ENCODE measurements around the gene PCDHGA1.
"Not testable (repeated sequence)": the region's sequence is repeated elsewhere in the genome, so short reads cannot be mapped to it uniquely, and the experiment has no call there.

PCDHGA1 gene

DNA sequence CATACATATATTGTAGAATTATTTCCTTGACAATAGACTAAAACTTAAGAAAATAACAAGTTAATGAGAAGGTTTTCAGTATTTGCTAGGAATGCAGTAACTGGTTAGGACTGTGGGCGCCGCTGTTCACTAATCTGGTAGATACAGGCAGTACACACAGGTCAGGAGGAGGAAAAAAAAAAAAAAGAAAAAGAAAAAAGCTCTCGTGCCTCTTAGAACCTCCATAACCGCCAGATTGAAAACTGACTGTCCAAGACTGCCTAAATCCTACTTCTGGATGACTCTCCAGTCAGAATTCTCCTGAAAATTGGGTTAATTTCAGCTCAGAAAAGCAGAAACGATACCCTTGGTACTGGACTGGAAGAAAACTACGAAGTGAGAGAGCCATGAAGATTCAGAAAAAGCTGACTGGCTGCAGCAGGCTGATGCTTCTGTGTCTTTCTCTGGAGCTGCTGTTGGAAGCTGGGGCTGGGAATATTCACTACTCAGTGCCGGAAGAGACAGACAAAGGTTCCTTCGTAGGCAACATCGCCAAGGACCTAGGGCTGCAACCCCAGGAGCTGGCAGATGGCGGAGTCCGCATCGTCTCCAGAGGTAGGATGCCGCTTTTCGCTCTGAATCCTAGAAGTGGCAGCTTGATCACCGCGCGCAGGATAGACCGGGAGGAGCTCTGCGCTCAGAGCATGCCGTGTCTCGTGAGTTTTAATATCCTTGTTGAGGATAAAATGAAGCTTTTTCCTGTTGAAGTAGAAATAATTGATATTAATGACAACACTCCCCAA is at the start of gene PCDHGA1:
Gene PCDHGA1, plus strand, starts transcription at position 216 of the 782 bp plus-strand sequence.
- in situ Hi-C loops (cut with HindIII; ENCODE audit: low sequenced_read_pairs) = loop anchor here (25.0 kb wide), 1 partner anchor 182 kb away; no protein-coding TSS in a partner anchor

DNA sequence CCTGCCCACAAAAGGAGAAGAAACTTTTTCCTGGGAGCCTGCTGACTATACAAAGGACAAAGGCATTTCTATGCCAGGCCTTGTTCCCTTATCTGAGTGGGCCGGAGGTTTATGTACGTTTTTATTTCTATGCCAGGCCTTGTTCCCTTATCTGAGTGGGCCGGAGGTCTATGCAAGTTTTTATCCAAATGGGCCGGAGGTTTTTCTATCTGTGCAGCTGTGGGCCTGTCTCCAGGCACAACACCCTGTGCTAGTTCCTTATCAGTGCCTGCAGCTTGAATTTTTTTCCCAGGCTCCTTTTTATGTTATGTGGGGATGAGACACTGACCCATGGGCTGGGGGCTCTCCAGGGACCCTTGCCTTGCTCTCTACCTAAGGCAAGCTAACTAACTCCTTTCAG is 31.9 kb upstream of the PCDHGA1 start:
- in situ Hi-C loops (cut with HindIII; ENCODE audit: low sequenced_read_pairs) = no loop called here

DNA sequence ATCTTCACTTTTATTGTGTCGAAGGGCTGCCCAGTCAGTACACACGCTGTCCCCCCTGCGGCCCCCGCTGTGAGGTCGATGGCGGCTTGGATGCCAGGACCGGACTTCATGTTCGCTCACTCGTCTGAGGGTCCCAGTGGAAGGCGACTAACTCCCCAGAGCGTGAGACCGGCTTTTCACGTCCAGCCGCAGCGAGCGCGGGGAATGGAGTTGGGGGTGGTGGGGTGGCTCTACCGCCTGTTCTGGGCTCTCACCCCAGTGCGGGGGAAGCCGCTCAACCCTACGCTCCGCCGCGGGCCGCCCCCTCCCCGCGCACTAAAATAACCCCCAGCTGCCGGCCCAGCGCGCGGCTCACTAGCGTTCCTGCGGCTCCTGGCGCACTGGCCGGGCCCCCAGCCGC is 26.6 kb upstream of the PCDHGA1 start, which contains the start of gene SLC25A2:
Gene SLC25A2, minus strand, starts transcription at position 294 of the 400 bp plus-strand sequence. Its CDS starts 184 bp downstream, at position 110.
- in situ Hi-C loops (cut with HindIII; ENCODE audit: low sequenced_read_pairs) = loop anchor here (5.0 kb wide), 1 partner anchor 41 kb away; no protein-coding TSS in a partner anchor

DNA sequence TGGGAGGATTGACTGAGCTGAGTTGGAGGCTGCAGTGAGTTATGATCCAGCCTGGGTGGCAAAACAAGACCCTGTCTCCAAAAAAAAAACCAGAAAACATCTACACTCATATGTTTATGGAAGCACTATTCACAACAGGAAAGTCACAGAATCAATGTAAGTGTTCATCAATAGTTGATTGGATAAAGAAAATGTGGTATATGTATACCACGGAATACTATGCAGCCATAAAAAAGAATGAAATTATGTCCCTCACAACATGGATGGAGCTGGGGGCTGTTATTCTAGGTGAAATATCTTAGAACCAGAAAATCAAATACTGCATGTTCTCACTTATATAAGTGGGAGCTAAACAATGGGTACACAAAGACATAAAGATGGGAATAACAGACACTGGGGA is 23.7 kb upstream of the PCDHGA1 start:
- in situ Hi-C loops (cut with HindIII; ENCODE audit: low sequenced_read_pairs) = no loop called here

DNA sequence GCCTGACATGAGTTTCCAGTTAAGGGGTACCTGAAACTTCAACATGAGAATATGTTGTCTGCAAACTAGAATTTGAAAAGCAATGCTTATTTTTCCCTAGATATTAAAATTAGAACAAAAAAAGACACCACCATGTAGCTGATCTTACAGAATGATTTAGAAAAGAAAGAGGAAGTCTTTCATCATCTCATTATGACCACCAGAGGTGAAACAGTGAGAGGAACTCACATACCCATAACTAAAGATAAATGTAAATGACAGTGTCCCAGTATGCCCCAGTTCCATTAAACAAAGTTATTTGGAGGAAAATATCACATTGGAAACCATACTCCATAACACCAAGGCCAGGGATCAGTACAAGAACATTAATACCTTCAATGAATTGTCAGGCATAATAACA is 16.6 kb upstream of the PCDHGA1 start:
- in situ Hi-C loops (cut with HindIII; ENCODE audit: low sequenced_read_pairs) = no loop called here

DNA sequence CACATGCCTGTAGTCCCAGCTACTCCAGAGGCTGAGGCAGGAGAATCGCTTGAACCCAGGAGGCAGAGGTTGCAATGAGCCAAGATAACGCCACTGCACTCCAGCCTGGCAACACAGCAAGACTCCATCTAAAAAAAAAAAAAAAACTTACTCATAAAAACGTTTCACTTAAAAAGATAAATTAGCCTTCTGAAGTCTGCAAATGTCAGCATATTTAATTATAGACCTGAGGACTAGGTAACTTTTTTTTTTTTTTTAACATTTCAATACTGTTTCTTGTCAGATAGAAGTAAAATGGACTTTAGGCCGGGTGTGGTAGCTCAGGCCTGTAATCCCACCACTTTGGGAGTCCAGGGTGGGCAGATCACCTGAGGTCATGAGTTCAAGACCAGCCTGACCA is 13.4 kb upstream of the PCDHGA1 start:
- in situ Hi-C loops (cut with HindIII; ENCODE audit: low sequenced_read_pairs) = not testable (repeated sequence)

DNA sequence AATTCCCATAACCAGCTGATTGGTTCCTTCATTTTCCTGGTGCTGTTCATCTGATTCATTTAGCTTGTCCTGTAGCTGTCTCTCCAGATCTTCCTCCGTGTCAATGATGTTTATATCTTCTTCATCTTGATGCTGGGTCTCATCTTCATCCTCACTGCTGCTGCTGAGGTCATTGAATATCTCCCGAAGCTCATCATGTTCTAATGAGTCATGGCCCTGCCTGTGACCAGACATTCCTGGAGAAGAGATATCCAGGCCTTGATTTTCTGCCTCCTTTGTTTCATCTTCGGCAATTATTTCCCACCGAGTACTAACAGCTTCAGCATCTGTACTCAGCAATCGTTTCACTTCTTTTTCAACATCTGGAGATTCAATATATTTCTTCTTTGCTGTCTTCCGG is 11.1 kb upstream of the PCDHGA1 start:
- in situ Hi-C loops (cut with HindIII; ENCODE audit: low sequenced_read_pairs) = no loop called here

DNA sequence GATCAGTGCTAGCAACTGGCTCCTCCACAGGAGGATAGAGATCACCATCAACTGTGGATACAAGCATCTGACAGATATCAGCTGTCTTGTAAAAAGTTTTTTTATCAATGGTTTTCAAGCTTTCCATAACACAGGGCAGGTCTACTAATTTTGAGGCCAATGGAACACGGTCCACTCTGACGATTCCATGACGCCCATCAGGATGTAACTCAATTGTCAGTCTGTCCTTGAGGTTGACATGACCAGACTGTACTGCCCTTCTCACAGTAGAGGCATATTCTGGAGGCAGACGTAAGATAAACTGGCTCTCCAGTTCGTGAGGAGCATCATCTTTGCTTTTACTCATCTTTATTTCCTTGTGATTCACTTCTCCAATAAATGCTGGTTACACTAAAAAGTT is 10.6 kb upstream of the PCDHGA1 start:
- in situ Hi-C loops (cut with HindIII; ENCODE audit: low sequenced_read_pairs) = no loop called here

DNA sequence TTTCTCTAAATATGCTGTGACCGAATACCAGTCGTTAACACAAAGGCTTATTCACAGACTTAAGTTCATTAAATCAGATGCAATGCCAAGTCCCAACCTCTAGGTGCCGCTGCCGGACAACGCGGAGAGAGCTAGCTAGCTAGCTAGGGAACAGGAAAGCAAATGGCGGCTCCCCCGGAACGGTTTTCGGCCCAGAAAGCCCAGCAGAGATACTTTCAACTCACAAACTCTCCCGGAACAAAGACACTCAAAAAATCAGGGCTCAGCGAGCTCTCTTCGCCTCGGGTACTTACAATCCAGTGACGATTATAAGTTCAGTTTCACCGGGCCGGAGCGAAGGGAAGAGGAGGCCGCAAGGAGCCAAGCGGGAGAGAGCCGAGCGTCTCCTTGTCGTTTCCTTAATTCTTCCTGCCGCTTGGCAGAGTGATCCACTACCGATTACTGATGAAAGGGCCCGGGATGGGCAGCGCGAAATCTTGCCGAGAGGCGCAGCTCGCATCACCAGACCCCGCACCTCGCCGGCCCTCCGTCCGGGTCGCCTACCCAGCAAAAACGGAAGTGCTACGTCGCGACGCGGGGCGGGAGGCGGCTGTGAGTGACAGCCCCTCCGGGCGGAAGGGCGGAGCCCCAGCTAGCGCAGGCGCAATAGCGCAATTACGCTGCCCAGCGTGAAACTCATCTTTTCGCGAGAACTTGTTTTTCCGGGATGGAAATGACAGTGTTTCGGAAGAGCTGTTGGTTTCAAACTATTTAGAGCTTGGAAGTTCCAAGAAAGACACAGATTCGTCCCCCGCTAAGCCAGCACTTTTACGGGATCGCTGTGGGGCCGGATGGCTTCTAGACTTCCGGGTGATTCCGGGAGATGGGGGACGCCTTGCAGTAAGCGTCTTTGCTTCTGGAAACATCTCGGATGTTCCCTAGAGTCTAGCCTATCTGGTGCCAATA is 9.8 kb upstream of the PCDHGA1 start, which contains the start of gene TAF7:
Gene TAF7, minus strand, starts transcription at position 560 of the 945 bp plus-strand sequence. CDS start 740 bp downstream, outside the sequence.
- in situ Hi-C loops (cut with HindIII; ENCODE audit: low sequenced_read_pairs) = no loop called here

DNA sequence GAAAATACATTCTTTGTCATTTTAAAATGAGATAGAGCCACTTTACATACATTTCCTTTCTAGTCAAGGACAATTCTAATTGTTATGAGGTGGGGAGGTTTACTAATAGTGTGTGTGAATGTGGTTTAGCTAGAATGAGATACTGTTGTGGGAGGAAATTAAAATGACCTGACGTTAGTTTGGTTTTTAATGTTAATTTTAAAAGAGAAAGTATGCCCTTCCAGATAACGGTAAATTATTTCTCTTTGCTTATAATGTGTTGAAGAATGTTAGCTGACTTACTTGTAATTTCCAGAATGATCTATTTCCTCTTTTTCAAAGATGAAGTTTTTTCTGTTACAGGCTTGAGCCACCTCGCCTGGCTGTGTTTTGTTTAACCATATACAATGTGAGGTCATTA is 8.1 kb upstream of the PCDHGA1 start:
- in situ Hi-C loops (cut with HindIII; ENCODE audit: low sequenced_read_pairs) = no loop called here

DNA sequence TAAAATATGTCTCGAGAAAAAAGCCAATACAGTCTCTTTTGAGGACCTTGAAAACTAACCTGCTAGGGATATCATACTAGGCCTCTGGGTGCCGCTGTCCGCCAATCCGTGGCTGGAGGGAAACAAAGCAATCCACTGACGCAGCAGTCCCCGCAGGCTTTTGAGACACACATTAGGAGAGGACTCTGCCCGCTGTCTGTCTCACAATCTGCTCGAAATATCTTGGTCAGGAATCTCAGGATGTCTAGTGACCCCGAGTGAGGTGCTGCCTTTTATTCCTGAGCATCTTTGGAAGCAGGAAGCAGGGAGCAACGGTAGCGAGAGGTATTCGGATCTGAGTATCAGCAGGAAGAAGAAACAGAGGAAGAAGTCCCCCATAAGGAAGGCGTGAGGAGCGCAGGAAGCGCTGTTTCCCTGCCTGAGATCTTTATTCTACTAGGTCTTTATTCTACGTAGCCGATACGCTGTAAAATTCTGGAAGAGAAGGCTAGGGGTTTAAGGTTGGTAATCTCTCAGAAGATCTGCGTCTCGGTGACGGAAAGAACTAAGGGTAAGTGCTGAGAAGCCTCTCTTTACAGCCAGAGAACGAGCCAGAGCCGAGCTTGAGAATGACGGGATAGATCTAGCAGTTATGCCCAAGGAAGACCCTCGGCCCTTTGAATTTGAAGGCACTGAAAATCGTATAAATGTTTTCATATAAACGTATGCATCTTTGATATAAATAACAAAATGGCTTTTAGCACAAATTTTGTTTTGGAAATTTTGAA is 4.0 kb upstream of the PCDHGA1 start:
- in situ Hi-C loops (cut with HindIII; ENCODE audit: low sequenced_read_pairs) = loop anchor here (25.0 kb wide), 1 partner anchor 186 kb away; no protein-coding TSS in a partner anchor

DNA sequence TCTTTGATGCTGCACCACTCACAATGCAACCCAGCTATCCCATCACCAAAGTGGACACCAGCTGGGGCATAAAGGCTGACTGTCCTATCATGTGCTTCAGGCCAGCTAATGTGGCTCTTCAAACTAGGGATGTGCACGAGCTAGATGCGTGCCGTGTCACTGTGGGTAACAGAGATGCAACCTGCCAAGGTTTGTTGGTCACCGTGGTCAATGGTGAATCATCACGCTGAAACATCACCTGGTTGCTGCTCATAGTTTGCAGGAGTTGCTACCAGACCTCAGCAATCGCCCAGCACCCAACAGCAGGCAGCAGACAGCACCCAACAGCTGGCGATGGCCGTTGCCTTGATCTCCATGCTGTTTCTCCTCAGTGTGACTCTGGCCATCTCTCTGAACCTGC is 2.1 kb upstream of the PCDHGA1 start:
- in situ Hi-C loops (cut with HindIII; ENCODE audit: low sequenced_read_pairs) = loop anchor here (25.0 kb wide), 1 partner anchor 184 kb away; no protein-coding TSS in a partner anchor

DNA sequence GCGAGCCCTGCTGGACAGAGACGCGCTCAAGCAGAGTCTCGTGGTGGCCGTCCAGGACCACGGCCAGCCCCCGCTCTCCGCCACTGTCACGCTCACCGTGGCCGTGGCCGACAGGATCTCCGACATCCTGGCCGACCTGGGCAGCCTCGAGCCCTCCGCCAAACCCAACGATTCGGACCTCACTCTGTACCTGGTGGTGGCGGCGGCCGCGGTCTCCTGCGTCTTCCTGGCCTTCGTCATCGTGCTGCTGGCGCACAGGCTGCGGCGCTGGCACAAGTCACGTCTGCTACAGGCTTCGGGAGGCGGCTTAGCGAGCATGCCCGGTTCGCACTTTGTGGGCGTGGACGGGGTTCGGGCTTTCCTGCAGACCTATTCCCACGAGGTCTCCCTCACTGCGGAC is 2.3 kb downstream of the PCDHGA1 start:
- in situ Hi-C loops (cut with HindIII; ENCODE audit: low sequenced_read_pairs) = loop anchor here (25.0 kb wide), 1 partner anchor 180 kb away; no protein-coding TSS in a partner anchor

DNA sequence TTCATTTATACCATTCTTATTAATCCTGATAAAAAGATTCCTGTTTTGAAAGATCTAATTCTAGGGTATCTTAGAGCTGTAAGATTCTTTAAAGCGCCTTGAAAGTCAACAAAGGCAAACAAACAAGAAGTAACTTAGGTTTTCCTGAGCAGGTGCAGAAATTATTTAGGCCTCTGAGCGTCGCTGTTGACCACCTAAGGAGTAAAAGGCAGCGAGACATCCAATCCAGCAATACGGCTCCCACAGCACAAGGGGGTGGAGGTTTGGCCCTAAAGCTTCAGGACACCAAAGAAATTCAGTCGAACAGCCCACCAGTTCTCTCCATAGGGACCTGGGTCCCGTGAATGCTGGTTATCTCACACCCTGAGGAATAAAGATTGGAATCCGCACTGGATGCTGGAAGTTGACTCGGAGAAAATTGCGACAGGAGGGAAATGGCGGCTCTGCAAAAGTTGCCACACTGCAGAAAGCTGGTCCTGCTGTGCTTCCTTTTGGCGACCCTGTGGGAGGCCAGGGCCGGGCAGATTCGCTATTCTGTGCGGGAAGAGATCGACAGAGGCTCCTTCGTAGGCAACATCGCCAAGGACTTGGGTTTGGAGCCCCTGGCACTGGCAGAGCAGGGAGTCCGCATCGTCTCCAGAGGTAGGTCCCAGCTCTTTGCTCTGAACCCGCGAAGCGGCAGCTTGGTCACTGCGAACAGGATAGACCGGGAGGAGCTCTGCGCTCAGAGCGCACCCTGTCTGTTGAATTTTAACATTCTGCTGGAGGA is 8.4 kb downstream of the PCDHGA1 start, which contains the start of gene PCDHGA2:
Gene PCDHGA2, plus strand, starts transcription at position 223 of the 769 bp plus-strand sequence.
- in situ Hi-C loops (cut with HindIII; ENCODE audit: low sequenced_read_pairs) = loop anchor here (25.0 kb wide), 1 partner anchor 174 kb away; no protein-coding TSS in a partner anchor

DNA sequence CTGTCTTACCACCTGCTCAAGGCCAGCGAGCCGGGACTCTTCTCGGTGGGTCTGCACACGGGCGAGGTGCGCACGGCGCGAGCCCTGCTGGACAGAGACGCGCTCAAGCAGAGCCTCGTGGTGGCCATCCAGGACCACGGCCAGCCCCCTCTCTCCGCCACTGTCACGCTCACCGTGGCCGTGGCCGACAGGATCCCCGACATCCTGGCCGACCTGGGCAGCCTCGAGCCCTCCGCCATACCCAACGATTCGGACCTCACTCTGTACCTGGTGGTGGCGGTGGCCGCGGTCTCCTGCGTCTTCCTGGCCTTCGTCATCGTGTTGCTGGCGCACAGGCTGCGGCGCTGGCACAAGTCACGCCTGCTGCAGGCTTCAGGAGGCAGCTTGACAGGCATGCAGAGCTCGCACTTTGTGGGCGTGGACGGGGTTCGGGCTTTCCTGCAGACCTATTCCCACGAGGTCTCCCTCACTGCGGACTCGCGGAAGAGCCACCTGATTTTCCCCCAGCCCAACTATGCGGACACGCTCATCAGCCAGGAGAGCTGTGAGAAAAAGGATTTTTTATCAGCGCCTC is 10.6 kb downstream of the PCDHGA1 start:
- in situ Hi-C loops (cut with HindIII; ENCODE audit: low sequenced_read_pairs) = loop anchor here (25.0 kb wide), 1 partner anchor 171 kb away; no protein-coding TSS in a partner anchor

DNA sequence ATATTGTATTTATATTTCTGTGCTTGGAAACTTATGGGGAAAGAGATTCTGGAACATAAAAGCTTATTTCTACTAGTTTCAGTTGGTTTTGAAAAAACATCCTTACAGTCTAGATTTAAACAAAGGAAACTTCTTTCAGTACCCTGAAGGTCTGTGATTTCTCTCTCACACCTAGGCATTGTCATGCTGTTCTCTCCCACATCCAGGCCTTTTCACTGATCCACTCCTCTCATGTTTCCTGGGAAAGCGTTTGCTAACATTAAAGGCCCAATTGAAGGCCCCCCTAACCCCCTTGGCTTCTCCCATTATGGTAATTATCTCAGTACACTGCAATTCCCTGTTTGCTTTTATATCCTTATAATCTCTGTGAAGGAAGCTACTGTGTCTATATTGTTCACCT is 12.5 kb downstream of the PCDHGA1 start:
- in situ Hi-C loops (cut with HindIII; ENCODE audit: low sequenced_read_pairs) = loop anchor here (25.0 kb wide), 1 partner anchor 170 kb away; no protein-coding TSS in a partner anchor

DNA sequence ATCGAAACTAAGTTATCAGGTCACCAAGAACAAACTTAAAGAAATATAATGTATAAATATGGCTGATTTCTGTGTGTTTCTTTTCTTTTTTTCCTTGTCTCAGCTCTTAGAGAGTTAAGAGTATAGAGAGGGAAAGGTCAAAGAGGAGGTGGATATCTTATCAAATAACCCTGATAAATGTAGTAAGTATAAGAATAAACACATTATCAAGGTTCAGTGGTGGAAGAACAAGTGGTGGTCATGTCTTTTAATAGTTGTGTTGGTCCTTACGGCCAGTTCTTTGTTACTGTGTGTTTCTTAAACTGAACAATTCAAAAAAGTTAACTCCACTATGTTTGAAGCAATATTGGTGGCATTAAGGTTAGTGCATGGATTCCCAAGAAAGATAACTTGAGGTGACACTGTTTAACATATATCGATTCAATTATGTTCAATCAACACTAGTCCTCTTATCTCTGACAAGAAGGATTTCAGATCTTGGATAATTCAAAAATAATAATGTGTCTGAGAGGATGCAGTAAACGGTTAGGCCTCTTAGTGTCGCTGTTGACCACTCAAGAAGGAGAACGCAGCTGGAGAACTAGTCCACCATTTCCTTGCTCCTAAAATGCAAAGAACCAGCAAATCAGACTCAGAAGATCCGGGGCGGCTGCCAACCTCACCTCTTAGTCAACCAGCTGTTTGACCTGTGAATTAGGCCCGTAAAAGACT is 13.1 kb downstream of the PCDHGA1 start, which contains the start of gene PCDHGA3:
Gene PCDHGA3, plus strand, starts transcription at position 588 of the 711 bp plus-strand sequence. CDS start 205 bp downstream, outside the sequence.
- in situ Hi-C loops (cut with HindIII; ENCODE audit: low sequenced_read_pairs) = loop anchor here (25.0 kb wide), 1 partner anchor 169 kb away; no protein-coding TSS in a partner anchor

DNA sequence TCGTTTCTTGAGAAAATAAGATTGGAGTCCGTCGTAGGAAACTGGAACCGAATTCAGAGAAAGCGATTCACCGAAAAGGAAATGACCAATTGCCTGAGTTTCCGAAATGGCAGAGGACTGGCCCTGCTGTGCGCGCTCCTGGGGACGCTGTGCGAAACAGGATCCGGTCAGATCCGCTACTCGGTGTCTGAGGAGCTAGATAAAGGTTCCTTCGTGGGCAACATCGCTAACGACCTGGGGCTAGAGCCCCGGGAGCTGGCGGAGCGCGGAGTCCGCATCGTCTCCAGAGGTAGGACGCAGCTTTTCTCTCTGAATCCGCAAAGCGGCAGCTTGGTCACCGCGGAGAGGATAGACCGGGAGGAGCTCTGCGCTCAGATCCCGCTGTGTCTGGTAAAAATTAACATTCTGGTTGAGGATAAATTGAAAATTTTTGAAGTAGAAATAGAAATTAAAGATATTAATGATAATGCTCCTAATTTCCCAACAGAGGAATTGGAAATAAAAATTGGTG is 13.7 kb downstream of the PCDHGA1 start:
- in situ Hi-C loops (cut with HindIII; ENCODE audit: low sequenced_read_pairs) = loop anchor here (25.0 kb wide), 1 partner anchor 168 kb away; no protein-coding TSS in a partner anchor

Data from DLD1 (cell line).